SK-N-SH treated with all-trans-retinoic acid at 6 μM for 48 hours (cell line): Measurements from ENCODE around the gene GRAMD2A.
A peak's percentile ranks its signal among the peaks of the same experiment; 100 is the strongest.

ENCODE experiments used
- ATAC-seq: fragments of 200-7000 bp; cut with Tn5 transposase; 3 replicates; pipeline ENCODE4 v1.9.1; 2020; ENCODE audit warnings: mild to moderate bottlenecking, moderate library complexity
- ARNTL ChIP-seq: fragments of 450-650 bp; formaldehyde crosslinking; IDR thresholded peaks from 2 replicates; pipeline ENCODE4 v1.5.0; 2020; ENCODE audit warnings: low read depth, mild to moderate bottlenecking, moderate library complexity, borderline replicate concordance
- BACH2 ChIP-seq: fragments of 250-450 bp; sonication (Bioruptor Pico); IDR thresholded peaks from 2 replicates; pipeline ENCODE4 v1.9.0; 2021; ENCODE audit warnings: mild to moderate bottlenecking, borderline replicate concordance
- GLIS3 ChIP-seq: fragments of 250-450 bp; sonication (Bioruptor Pico); IDR thresholded peaks from 2 replicates; pipeline ENCODE4 v1.5.0; 2020; ENCODE audit warnings: mild to moderate bottlenecking, moderate library complexity
- ISL1 ChIP-seq: fragments of 250-450 bp; sonication (Bioruptor Pico); IDR thresholded peaks from 2 replicates; pipeline ENCODE4 v2.1.2; 2022; ENCODE audit warnings: mild to moderate bottlenecking, moderate library complexity
- OSR1 ChIP-seq: fragments of 250-450 bp; sonication (Bioruptor Pico); IDR thresholded peaks from 2 replicates; pipeline ENCODE4 v1.8.0; 2022; ENCODE audit warnings: moderate library complexity, mild to moderate bottlenecking, inconsistent platforms
- PPARA ChIP-seq: fragments of 250-450 bp; sonication (Bioruptor Pico); IDR thresholded peaks from 2 replicates; pipeline ENCODE4 v1.5.0; 2020; ENCODE audit warnings: mild to moderate bottlenecking, borderline replicate concordance
- RARB ChIP-seq: fragments of 250-450 bp; sonication (Bioruptor Pico); IDR thresholded peaks from 2 replicates; pipeline ENCODE4 v1.8.0; 2021; ENCODE audit warnings: mild to moderate bottlenecking, moderate library complexity
- SNAI2 ChIP-seq: fragments of 250-450 bp; sonication (Bioruptor Pico); IDR thresholded peaks from 2 replicates; pipeline ENCODE4 v1.5.0; 2020; ENCODE audit warnings: mild to moderate bottlenecking, moderate library complexity
- TOX ChIP-seq: fragments of 250-450 bp; sonication (Bioruptor Pico); IDR thresholded peaks from 2 replicates; pipeline ENCODE4 v1.8.0; 2021; ENCODE audit warnings: mild to moderate bottlenecking, moderate library complexity, borderline replicate concordance
- ZC3H10 ChIP-seq: fragments of 250-450 bp; sonication (Bioruptor Pico); IDR thresholded peaks from 2 replicates; pipeline ENCODE4 v1.5.1; 2021; ENCODE audit warnings: mild to moderate bottlenecking, moderate library complexity
- ZFP3 ChIP-seq: fragments of 250-450 bp; sonication (Bioruptor Pico); IDR thresholded peaks from 2 replicates; pipeline ENCODE4 v1.5.0; 2020; ENCODE audit warnings: mild to moderate bottlenecking, moderate library complexity
- ZFP30 ChIP-seq: fragments of 450-650 bp; formaldehyde crosslinking; IDR thresholded peaks from 2 replicates; pipeline ENCODE4 v1.5.0; 2022; ENCODE audit warnings: mild to moderate bottlenecking, moderate library complexity
- ZNF565 ChIP-seq: fragments of 450-650 bp; formaldehyde crosslinking; conservative IDR thresholded peaks from 2 replicates; pipeline ENCODE4 v1.5.0; 2020; ENCODE audit warnings: low read depth, mild to moderate bottlenecking, moderate library complexity
- ZNF70 ChIP-seq: fragments of 450-650 bp; formaldehyde crosslinking; IDR thresholded peaks from 2 replicates; pipeline ENCODE4 v1.5.0; 2020; ENCODE audit warnings: mild to moderate bottlenecking, moderate library complexity
- ZNF8 ChIP-seq: fragments of 450-650 bp; formaldehyde crosslinking; IDR thresholded peaks from 2 replicates; pipeline ENCODE4 v1.5.0; 2020; ENCODE audit warnings: mild to moderate bottlenecking, moderate library complexity
- TF ChIP-seq, protein P1 (sequence below): fragments of 250-450 bp; sonication (Bioruptor Pico); IDR thresholded peaks from 2 replicates; pipeline ENCODE4 v1.8.0; 2021; ENCODE audit warnings: low read depth, mild to moderate bottlenecking, moderate library complexity, borderline replicate concordance
- TF ChIP-seq, protein P2 (sequence below): fragments of 250-450 bp; sonication (Bioruptor Pico); IDR thresholded peaks from 2 replicates; pipeline ENCODE4 v1.5.1; 2020; ENCODE audit warnings: low read depth, mild to moderate bottlenecking, moderate library complexity
- TF ChIP-seq, protein P3 (sequence below): fragments of 250-450 bp; sonication (Bioruptor Pico); IDR thresholded peaks from 2 replicates; pipeline ENCODE4 v1.5.0; 2020; ENCODE audit warnings: mild to moderate bottlenecking, moderate library complexity
- TF ChIP-seq, protein P4 (sequence below): fragments of 250-450 bp; sonication (Bioruptor Pico); IDR thresholded peaks from 2 replicates; pipeline ENCODE4 v1.8.0; 2020; ENCODE audit warnings: mild to moderate bottlenecking, moderate library complexity, borderline replicate concordance

Gene GRAMD2A

DNA sequence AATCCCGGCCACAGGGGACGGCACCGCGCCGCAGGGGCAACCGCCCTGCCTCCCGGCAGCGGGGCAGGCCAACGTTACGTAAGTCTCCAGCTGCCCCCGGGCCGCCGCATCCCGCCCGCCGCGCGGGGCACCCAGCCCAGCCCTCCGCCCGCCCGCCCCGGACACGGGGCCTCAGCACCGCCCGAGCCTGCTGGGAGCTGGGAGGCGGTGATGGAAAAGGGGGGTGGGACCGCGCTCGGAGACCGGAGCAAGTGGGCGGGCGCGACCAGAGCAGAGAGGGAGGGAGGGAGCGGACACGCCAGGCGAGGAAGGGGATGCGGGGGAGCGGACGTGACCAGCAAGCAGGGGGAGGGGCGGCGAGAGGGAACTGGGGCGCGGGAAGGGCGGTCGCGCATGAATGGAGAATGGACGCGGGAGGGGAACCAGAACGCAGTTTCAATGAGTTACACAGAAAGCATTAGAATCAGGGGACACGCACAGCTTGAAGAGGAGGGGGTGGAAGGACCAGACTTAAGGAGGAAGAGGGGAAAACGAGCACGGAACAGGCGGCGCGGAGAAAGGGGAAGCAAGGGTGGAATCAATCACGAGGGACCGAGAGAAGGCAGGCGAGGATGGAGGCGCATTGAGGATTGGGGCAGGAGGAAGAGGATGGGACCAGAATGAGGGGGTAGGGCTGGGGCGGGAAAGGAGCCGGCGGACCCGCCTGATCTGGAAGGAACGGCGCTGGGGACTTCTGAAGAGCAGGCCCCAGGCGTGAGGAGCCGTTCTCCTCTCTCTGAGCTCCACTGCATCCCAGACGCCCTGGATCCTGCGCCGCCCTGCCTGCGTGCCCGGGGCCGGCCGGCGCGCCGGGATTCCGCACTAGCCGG is 32.8 kb upstream of the GRAMD2A start:
- peak; percentile 52 for ATAC-seq
- TF ChIP-seq ARNTL (no peak), BACH2 (CRISPR knock-in tag) (no peak), ZFP3 (no peak), ZFP30 (CRISPR knock-in tag) (no peak), OSR1 (CRISPR knock-in tag) (no peak), ZNF70 (CRISPR knock-in tag) (no peak), ISL1 (CRISPR knock-in tag) (no peak), ZC3H10 (CRISPR knock-in tag) (no peak), RARB (no peak)
- TF ChIP-seq, protein P1, sequence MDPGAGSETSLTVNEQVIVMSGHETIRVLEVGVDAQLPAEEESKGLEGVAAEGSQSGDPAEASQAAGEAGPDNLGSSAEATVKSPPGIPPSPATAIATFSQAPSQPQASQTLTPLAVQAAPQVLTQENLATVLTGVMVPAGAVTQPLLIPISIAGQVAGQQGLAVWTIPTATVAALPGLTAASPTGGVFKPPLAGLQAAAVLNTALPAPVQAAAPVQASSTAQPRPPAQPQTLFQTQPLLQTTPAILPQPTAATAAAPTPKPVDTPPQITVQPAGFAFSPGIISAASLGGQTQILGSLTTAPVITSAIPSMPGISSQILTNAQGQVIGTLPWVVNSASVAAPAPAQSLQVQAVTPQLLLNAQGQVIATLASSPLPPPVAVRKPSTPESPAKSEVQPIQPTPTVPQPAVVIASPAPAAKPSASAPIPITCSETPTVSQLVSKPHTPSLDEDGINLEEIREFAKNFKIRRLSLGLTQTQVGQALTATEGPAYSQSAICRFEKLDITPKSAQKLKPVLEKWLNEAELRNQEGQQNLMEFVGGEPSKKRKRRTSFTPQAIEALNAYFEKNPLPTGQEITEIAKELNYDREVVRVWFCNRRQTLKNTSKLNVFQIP (CRISPR knock-in tag): no peak
- TF ChIP-seq, protein P2, sequence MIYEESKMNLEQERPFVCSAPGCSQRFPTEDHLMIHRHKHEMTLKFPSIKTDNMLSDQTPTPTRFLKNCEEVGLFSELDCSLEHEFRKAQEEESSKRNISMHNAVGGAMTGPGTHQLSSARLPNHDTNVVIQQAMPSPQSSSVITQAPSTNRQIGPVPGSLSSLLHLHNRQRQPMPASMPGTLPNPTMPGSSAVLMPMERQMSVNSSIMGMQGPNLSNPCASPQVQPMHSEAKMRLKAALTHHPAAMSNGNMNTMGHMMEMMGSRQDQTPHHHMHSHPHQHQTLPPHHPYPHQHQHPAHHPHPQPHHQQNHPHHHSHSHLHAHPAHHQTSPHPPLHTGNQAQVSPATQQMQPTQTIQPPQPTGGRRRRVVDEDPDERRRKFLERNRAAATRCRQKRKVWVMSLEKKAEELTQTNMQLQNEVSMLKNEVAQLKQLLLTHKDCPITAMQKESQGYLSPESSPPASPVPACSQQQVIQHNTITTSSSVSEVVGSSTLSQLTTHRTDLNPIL (CRISPR knock-in tag): no peak

DNA sequence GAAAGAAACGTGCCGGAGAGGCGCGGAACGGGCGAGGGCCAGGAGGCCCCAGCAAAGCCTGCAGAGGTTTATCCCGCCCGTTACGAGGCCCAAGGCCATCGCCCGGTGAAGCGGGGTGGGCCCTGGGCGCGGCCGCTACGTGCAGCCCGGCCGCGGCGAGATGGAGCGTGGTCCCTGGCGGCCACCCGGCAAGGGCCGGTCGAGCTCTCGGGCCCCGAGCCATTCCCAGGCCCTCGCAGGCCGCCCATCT is 32.3 kb upstream of the GRAMD2A start:
- no peak for ATAC-seq
- TF ChIP-seq OSR1 (CRISPR knock-in tag) (no peak), ZNF565 (CRISPR knock-in tag) (no peak), SNAI2 (CRISPR knock-in tag) (no peak), TOX (no peak), ZC3H10 (CRISPR knock-in tag) (no peak), GLIS3 (CRISPR knock-in tag) (no peak), ISL1 (CRISPR knock-in tag) (no peak), PPARA (CRISPR knock-in tag) (no peak), ARNTL (no peak), ZFP3 (no peak), ZFP30 (CRISPR knock-in tag) (no peak), ZNF8 (CRISPR knock-in tag) (no peak), ZNF70 (CRISPR knock-in tag) (no peak), RARB (no peak)
- TF ChIP-seq, protein P3, sequence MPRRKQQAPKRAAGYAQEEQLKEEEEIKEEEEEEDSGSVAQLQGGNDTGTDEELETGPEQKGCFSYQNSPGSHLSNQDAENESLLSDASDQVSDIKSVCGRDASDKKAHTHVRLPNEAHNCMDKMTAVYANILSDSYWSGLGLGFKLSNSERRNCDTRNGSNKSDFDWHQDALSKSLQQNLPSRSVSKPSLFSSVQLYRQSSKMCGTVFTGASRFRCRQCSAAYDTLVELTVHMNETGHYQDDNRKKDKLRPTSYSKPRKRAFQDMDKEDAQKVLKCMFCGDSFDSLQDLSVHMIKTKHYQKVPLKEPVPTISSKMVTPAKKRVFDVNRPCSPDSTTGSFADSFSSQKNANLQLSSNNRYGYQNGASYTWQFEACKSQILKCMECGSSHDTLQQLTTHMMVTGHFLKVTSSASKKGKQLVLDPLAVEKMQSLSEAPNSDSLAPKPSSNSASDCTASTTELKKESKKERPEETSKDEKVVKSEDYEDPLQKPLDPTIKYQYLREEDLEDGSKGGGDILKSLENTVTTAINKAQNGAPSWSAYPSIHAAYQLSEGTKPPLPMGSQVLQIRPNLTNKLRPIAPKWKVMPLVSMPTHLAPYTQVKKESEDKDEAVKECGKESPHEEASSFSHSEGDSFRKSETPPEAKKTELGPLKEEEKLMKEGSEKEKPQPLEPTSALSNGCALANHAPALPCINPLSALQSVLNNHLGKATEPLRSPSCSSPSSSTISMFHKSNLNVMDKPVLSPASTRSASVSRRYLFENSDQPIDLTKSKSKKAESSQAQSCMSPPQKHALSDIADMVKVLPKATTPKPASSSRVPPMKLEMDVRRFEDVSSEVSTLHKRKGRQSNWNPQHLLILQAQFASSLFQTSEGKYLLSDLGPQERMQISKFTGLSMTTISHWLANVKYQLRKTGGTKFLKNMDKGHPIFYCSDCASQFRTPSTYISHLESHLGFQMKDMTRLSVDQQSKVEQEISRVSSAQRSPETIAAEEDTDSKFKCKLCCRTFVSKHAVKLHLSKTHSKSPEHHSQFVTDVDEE: no peak
- TF ChIP-seq, protein P4, sequence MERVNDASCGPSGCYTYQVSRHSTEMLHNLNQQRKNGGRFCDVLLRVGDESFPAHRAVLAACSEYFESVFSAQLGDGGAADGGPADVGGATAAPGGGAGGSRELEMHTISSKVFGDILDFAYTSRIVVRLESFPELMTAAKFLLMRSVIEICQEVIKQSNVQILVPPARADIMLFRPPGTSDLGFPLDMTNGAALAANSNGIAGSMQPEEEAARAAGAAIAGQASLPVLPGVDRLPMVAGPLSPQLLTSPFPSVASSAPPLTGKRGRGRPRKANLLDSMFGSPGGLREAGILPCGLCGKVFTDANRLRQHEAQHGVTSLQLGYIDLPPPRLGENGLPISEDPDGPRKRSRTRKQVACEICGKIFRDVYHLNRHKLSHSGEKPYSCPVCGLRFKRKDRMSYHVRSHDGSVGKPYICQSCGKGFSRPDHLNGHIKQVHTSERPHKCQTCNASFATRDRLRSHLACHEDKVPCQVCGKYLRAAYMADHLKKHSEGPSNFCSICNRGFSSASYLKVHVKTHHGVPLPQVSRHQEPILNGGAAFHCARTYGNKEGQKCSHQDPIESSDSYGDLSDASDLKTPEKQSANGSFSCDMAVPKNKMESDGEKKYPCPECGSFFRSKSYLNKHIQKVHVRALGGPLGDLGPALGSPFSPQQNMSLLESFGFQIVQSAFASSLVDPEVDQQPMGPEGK (CRISPR knock-in tag): no peak
- TF ChIP-seq, protein P1 (CRISPR knock-in tag): no peak
